Progenitor cell of endocrine pancreas (in vitro differentiated cells): Measurements from ENCODE around the gene NOTCH1. TPM values are rescaled to one million over a fixed set of nuclear protein-coding genes. Genes with fewer than 3 reads are reported as not detected.

ENCODE experiments used
- DNase-seq: peaks from one replicate; pipeline ENCODE4 v3.0.0; 2021; ENCODE audit warnings: low spot score; ENCODE audit not compliant: unreplicated experiment
- H3K27ac Mint-ChIP-seq: 2 replicates; pipeline ENCODE4 v1.8.0; 2021; ENCODE audit warnings: mild to moderate bottlenecking, moderate library complexity, mixed read lengths
- H3K27me3 Mint-ChIP-seq: 2 replicates; pipeline ENCODE4 v1.8.0; 2021; ENCODE audit warnings: mixed read lengths
- H3K36me3 Mint-ChIP-seq: 2 replicates; pipeline ENCODE4 v1.8.0; 2022; ENCODE audit warnings: mixed read lengths; ENCODE audit not compliant: insufficient read depth
- H3K4me1 Mint-ChIP-seq: 2 replicates; pipeline ENCODE4 v1.8.0; 2021; ENCODE audit warnings: low read depth, mixed read lengths
- H3K4me3 Mint-ChIP-seq: 2 replicates; pipeline ENCODE4 v1.8.0; 2021; ENCODE audit warnings: low read depth, mild to moderate bottlenecking, moderate library complexity, mixed read lengths
- H3K9me3 Mint-ChIP-seq: 2 replicates; pipeline ENCODE4 v1.8.0; 2021; ENCODE audit warnings: low read depth, mixed read lengths
- total RNA-seq: library from RNA; stranded (reverse); gene quantifications from 2 replicates; pipeline ENCODE4 v1.2.1, GENCODE V29; 2021
- TF ChIP-seq, protein P1 (sequence below): fragments of 200-600 bp; sonication (generic); IDR thresholded peaks from one replicate; pipeline ENCODE4 v1.5.0; 2021; ENCODE audit warnings: antibody characterized with exemption, mild to moderate bottlenecking; ENCODE audit not compliant: unreplicated experiment

The NOTCH1 gene
- total RNA-seq, 1 donor from 2014 or later = 130 TPM

DNA sequence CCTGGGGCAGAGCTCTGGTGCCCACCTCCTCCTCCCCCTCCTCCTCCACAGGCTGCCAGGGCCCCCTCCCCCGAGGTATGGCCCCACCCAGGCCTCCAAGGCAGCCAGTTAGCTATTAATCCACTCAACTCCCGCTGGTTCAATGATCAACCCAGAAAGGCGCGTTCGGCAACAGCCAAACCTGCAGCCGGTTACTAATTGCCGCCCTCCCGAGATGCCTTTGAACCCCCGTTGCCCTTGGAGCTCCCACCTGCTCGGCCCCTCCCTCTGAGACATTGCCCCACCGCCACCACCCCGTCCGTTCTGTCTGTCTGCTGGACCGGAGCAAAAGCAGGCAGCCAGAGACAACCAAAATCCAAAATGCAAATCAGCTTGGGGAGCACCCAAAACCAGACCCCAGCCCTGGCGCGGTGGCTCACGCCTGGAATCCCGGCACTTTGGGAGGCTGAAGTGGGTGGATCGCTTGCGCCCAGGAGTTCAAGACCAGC, 25.8 kb downstream of the NOTCH1 start:
- TF ChIP-seq, protein P1, sequence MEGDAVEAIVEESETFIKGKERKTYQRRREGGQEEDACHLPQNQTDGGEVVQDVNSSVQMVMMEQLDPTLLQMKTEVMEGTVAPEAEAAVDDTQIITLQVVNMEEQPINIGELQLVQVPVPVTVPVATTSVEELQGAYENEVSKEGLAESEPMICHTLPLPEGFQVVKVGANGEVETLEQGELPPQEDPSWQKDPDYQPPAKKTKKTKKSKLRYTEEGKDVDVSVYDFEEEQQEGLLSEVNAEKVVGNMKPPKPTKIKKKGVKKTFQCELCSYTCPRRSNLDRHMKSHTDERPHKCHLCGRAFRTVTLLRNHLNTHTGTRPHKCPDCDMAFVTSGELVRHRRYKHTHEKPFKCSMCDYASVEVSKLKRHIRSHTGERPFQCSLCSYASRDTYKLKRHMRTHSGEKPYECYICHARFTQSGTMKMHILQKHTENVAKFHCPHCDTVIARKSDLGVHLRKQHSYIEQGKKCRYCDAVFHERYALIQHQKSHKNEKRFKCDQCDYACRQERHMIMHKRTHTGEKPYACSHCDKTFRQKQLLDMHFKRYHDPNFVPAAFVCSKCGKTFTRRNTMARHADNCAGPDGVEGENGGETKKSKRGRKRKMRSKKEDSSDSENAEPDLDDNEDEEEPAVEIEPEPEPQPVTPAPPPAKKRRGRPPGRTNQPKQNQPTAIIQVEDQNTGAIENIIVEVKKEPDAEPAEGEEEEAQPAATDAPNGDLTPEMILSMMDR = no peak
- H3K4me3 Mint-ChIP-seq = peak overlapping the region; percentile 52
- H3K36me3 Mint-ChIP-seq = peaks cover 6% of the 10 kb centered on the region
- peak; percentile 39 for DNase-seq
- H3K27me3 Mint-ChIP-seq = no peaks in the 10 kb centered on the region
- peak overlapping the region; percentile 85 for H3K27ac Mint-ChIP-seq
- no peaks in the 10 kb centered on the region for H3K9me3 Mint-ChIP-seq
- H3K4me1 Mint-ChIP-seq = peaks cover 5% of the 10 kb centered on the region

DNA sequence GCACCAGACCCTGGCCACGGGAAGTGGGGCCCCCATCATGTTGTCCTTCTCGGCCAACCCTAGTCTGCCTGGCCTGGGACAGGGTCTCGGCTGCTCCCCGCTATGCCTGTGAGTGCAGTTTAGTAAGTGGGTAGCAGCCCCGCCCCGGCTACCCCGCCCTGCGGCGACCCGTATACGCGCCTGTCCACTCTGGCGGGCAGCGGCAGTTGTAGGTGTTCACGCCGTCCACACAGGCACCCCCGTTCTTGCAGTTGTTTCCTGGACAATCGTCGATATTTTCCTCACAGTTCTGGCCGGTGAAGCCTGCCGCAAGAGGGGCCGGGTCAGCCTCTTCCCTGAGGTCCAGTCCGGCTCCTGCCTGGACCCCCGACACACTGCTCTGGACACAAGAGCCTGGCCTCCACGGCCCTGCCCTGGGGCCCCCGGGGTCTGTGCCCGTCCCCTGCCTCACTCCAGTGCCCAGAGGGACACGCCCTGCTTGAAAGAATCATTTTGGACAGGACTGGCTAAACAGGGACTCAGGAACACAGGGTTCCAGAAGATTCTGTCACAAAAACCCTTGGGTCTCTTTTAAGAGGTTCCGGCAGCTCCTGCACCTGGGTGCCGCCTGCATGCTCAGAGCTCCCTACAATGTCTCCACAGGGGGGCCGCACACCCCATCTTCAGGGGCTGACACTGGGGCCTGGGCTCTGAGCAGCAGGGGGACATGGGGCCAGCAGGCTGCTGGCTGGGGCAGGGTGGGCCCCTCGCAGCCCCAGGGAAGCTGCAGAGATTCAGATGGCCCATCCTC, 26.4 kb downstream of the NOTCH1 start:
- DNase-seq = no peak
- no peaks in the 10 kb centered on the region for H3K9me3 Mint-ChIP-seq
- no peaks in the 10 kb centered on the region for H3K27me3 Mint-ChIP-seq
- H3K36me3 Mint-ChIP-seq = peaks cover 6% of the 10 kb centered on the region
- H3K4me3 Mint-ChIP-seq = no peak overlapping the region
- H3K27ac Mint-ChIP-seq = no peak overlapping the region
- peaks cover 5% of the 10 kb centered on the region for H3K4me1 Mint-ChIP-seq
- TF ChIP-seq, protein P1 = no peak

DNA sequence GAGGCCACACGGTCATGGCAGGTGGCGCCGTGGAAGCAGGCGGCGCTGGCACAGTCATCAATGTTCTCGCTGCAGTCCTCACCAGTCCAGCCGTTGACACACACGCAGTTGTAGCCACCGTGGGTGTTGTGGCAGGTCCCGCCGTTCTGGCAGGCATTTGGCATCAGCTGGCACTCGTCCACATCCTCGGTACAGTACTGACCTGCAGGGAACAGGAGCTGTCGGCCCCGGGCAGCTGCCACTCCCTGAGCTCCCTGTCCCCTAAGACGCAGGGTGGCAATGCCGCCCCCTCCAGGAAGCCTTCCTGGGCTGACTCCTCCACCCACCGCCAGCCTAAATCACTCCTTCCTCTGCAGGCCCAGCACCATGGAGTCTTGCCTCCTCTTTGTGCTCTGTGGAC, 27.2 kb downstream of the NOTCH1 start:
- TF ChIP-seq, protein P1 = no peak
- no peaks in the 10 kb centered on the region for H3K9me3 Mint-ChIP-seq
- H3K27ac Mint-ChIP-seq = no peak overlapping the region
- no peaks in the 10 kb centered on the region for H3K27me3 Mint-ChIP-seq
- H3K4me3 Mint-ChIP-seq = no peak overlapping the region
- peaks cover 5% of the 10 kb centered on the region for H3K4me1 Mint-ChIP-seq
- H3K36me3 Mint-ChIP-seq = peaks cover 6% of the 10 kb centered on the region
- no peak for DNase-seq

DNA sequence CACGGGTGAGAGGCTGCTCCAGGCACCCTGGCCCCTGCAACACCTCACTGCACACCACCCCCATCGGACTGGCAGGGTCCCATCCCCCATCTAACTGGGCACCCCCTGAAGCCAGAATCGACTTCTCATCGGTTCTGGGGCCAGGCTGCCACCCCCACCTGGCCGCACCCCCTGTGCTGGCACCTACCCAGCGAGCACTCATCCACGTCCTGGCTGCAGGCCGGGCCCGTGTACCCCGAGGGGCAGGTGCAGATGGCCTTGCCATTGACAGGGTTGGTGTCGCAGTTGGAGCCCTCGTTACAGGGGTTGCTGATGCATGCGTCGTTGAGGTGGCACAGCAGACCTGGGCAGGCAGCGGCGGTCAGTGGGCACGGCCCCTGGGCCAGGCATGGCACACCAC, 27.9 kb downstream of the NOTCH1 start:
- H3K27ac Mint-ChIP-seq = no peak overlapping the region
- DNase-seq = no peak
- H3K27me3 Mint-ChIP-seq = no peaks in the 10 kb centered on the region
- H3K4me3 Mint-ChIP-seq = no peak overlapping the region
- H3K9me3 Mint-ChIP-seq = no peaks in the 10 kb centered on the region
- peaks cover 5% of the 10 kb centered on the region for H3K4me1 Mint-ChIP-seq
- TF ChIP-seq, protein P1 = no peak
- H3K36me3 Mint-ChIP-seq = peaks cover 8% of the 10 kb centered on the region

DNA sequence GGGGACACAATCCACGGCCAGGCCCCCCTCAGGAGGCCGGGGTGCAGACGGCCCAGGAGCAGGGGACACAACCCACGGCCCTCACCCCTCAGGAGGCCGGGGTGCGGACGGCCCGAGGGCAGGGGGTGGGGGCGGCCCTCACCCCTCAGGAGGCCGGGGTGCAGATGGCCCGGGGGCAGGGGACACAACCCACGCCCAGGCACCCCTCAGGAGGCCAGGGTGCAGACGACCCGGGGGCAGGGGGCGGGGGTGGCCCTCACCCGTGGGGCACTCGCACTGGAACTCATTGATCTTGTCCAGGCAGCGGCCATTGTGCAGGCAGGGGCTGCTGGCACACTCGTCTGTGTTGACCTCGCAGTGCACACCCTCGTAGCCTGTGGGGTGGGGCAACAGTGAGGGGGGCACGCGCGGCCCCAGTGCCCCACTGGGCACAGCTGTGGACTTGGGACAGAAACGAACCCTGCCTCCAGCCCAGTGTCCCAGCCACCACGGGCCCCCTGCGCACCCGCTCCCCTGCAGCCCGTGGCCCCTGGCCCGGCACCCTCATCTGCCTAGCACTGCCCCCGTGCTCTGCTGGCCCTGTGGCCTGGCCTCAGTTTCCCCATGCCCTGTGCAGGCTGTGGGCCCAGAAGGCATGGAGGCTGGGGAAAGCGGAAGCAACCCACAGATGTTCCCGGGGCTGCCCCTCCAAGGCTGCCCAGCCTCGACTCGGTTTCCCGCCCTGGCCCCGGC, 28.7 kb downstream of the NOTCH1 start:
- no peak overlapping the region for H3K27ac Mint-ChIP-seq
- no peaks in the 10 kb centered on the region for H3K9me3 Mint-ChIP-seq
- no peaks in the 10 kb centered on the region for H3K27me3 Mint-ChIP-seq
- H3K4me1 Mint-ChIP-seq = peaks cover 5% of the 10 kb centered on the region
- DNase-seq = no peak
- TF ChIP-seq, protein P1 = no peak
- H3K4me3 Mint-ChIP-seq = no peak overlapping the region
- peaks cover 8% of the 10 kb centered on the region for H3K36me3 Mint-ChIP-seq
